NT2/D1 (cell line): ENCODE results near the gene FOXA1.
A peak's percentile ranks its signal among the peaks of the same experiment; 100 is the strongest.

Source experiments
- DNase-seq: peaks from one replicate; pipeline ENCODE4 v3.0.0-alpha.2; 2011; ENCODE audit warnings: low read depth, low spot score
- H3K27me3 ChIP-seq: 2 replicates; pipeline ENCODE4 v1.6.0; 2011; ENCODE audit warnings: mild to moderate bottlenecking; ENCODE audit not compliant: insufficient read length, insufficient read depth
- H3K36me3 ChIP-seq: 2 replicates; pipeline ENCODE4 v1.6.1; 2011; ENCODE audit warnings: mild to moderate bottlenecking, low read length, mixed read lengths; ENCODE audit not compliant: insufficient read depth, insufficient read length
- H3K4me1 ChIP-seq: 2 replicates; pipeline ENCODE4 v1.5.1; 2011; ENCODE audit not compliant: insufficient read depth, insufficient read length
- H3K4me3 ChIP-seq: 2 replicates; pipeline ENCODE4 v1.5.1; 2011; ENCODE audit warnings: low read depth; ENCODE audit not compliant: insufficient read length
- H3K9ac ChIP-seq: 2 replicates; pipeline ENCODE4 v1.6.0; 2011; ENCODE audit warnings: low read depth; ENCODE audit not compliant: insufficient read length
- H3K9me3 ChIP-seq: 2 replicates; pipeline ENCODE4 v1.5.1; 2011; ENCODE audit warnings: mild to moderate bottlenecking, low read length; ENCODE audit not compliant: insufficient read depth
- SUZ12 ChIP-seq: IDR thresholded peaks from 2 replicates; pipeline ENCODE4 v1.6.1; 2011; ENCODE audit not compliant: insufficient read length, insufficient read depth; ENCODE audit errors: extremely low read depth
- YY1 ChIP-seq: IDR thresholded peaks from 2 replicates; pipeline ENCODE4 v1.6.1; 2011; ENCODE audit not compliant: insufficient read length, insufficient read depth
- ZNF274 ChIP-seq: IDR thresholded peaks from 2 replicates; pipeline ENCODE4 v1.6.1; 2011; ENCODE audit warnings: mild to moderate bottlenecking, low read depth, low read length

Gene FOXA1

DNA sequence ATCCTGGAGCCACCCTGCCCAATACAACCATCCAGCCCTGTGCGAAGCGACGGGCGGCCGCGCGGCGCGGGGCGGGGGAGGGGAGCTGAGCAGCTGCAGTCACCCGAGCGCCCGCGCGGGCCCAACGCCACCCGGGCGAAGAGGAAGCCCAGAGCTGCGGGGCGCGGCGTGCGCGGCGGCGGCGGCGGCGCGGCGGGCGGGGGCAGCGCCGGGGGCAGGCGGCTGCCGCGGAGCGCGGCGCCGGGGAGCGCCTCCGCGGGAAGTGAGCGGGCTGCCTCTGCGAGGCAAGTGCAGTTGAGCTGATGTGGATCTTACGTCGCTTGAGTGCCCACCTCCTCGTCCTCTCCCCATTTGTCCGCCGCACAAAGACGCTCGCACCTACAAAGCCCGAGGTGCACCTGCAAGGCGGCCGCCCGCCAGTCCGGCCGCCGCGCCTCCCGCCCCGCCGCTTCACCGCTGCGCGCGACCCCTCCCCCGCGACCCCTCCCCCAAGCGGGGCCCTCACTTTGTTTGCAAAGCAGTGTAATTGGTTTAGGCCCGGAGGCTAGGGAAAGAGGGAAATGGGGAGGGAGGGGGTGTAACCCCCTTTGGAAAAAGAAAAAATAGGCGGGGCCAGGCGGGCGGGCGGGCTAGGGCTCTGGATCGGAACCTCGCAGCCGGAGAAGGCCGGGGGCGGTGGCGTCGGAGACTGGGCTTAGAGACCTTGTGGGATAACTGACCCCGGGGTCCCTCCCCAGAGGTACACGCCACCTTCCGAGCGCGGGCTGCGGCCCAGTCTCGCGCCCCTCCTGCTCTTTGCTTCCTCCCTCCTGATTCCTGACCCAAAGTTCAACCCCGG lies at the start of gene FOXA1, which contains the start of gene TTC6:
Gene FOXA1 (minus strand): TSS at position 279 of the 838 bp plus-strand sequence. CDS start 277 bp downstream, at position 2.
Gene TTC6 (plus strand): TSS at position 659 of the 838 bp plus-strand sequence. CDS start 26,436 bp downstream, outside the sequence.
- H3K4me1 ChIP-seq, result peaks cover 4% of the 10 kb centered on the region
- H3K36me3 ChIP-seq, result no peaks in the 10 kb centered on the region
- DNase-seq, result no peak
- H3K9me3 ChIP-seq, result no peaks in the 10 kb centered on the region; the same call in 1 of the 2 replicates
- no peak within 1 kb of the TSS for H3K9ac ChIP-seq
- TF ChIP-seq ZNF274, result no peak
- TF ChIP-seq SUZ12, result peak; percentile 10
- peaks cover 96% of the 10 kb centered on the region for H3K27me3 ChIP-seq
- H3K4me3 ChIP-seq, result peak within 1 kb of the TSS; percentile 24

GRCh38 chr14:37643701-37644100 lies 48.7 kb upstream of the FOXA1 start:
- Histone ChIP-seq H3K9ac (no peak overlapping the region), H3K36me3 (no peaks in the 10 kb centered on the region), H3K27me3 (no peaks in the 10 kb centered on the region), H3K4me3 (no peak overlapping the region), H3K4me1 (no peaks in the 10 kb centered on the region), H3K9me3 (no peaks in the 10 kb centered on the region)
- TF ChIP-seq SUZ12 (no peak), YY1 (no peak), ZNF274 (no peak)
- DNase-seq, result no peak

DNA sequence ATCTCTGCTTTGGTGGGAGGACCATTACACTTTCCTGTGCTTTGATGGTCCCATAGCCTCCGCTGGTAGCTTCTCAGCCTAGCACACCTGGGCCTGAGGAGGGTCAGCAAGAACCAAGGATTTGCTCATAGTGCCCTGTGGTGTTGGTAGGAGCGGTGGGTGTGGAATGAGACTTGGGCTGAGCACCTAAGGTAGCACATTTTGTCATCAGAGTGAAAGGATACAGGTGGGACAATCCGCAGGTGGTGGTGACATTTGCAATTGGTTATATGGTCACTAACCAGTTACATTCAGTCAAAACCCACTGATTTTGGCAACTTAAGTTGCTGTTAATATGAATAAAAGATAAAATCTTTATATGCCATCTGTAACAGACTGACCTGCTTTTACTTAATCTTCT lies 47.1 kb upstream of the FOXA1 start:
- H3K9me3 ChIP-seq, result no peaks in the 10 kb centered on the region
- H3K4me3 ChIP-seq, result no peak overlapping the region
- H3K9ac ChIP-seq, result no peak overlapping the region
- H3K27me3 ChIP-seq, result no peaks in the 10 kb centered on the region
- no peaks in the 10 kb centered on the region for H3K36me3 ChIP-seq
- H3K4me1 ChIP-seq, result no peaks in the 10 kb centered on the region
- TF ChIP-seq YY1 (no peak), SUZ12 (no peak), ZNF274 (no peak)
- DNase-seq, result no peak

DNA sequence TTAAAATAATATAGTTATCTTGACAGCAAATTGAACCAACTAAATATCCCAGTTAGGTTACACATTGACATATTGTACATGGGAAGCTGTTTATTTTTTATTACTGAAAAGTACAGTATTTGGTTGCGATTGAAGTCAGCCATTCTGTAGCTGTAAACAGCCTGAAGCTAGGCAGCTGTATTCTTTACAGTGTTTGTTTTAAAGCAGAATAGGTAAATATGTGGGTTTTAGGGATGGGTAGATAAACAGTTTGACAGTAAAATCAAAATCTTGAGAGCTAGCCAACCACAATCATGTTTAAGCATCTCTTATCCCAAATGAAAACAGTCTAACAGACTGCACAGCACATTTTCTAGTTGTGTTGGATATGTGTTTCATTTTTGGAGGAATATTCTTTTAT lies 46.1 kb upstream of the FOXA1 start:
- H3K9ac ChIP-seq, result no peak overlapping the region
- no peaks in the 10 kb centered on the region for H3K36me3 ChIP-seq
- H3K27me3 ChIP-seq, result no peaks in the 10 kb centered on the region
- no peaks in the 10 kb centered on the region for H3K4me1 ChIP-seq
- DNase-seq, result no peak
- H3K4me3 ChIP-seq, result no peak overlapping the region
- TF ChIP-seq ZNF274, result no peak
- no peak for TF ChIP-seq SUZ12
- H3K9me3 ChIP-seq, result no peaks in the 10 kb centered on the region

DNA sequence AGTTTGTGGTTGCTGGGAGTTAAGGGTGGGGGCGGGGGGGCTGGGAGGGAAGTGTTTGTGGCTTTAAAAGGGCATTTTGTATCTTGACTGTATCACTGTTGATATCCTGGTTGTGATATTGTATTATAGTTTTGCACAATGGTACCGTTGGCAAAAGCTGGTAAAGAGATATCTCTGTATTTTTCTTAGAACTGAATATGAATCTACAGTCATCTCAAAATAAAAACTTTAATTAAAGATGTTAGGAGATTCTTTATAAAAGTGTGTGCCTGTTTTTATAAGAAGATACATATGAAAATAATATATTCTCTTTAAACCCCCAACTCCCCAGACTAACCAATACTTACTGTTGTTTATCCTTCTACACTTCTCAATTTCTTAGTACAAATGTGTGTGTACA lies 43.5 kb upstream of the FOXA1 start:
- no peak for DNase-seq
- no peaks in the 10 kb centered on the region for H3K27me3 ChIP-seq
- TF ChIP-seq YY1 (no peak), ZNF274 (no peak), SUZ12 (no peak)
- H3K9ac ChIP-seq, result no peak overlapping the region
- H3K36me3 ChIP-seq, result no peaks in the 10 kb centered on the region
- H3K9me3 ChIP-seq, result no peaks in the 10 kb centered on the region
- no peaks in the 10 kb centered on the region for H3K4me1 ChIP-seq
- no peak overlapping the region for H3K4me3 ChIP-seq

DNA sequence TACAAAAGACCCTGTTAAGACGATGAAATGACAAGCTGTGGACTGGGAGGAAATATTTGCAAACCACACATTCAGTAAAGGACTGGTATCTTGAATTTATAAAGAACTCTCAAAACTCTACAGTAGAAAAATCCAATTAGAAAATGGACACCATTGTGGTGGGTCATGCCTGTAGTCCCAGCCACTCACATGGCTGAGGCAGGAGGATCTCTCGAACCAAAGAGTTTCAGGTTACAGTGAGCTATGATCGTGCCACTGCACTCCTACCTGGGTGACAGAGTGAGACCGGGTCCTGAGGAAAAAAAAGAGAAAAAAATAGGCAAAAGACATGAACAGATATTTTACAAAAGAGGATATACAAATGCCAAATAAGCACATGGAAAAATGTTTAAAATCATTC lies 42.3 kb upstream of the FOXA1 start:
- Histone ChIP-seq H3K27me3 (no peaks in the 10 kb centered on the region), H3K9ac (no peak overlapping the region), H3K36me3 (no peaks in the 10 kb centered on the region), H3K4me3 (no peak overlapping the region), H3K9me3 (no peaks in the 10 kb centered on the region), H3K4me1 (no peaks in the 10 kb centered on the region)
- DNase-seq, result no peak
- no peak for TF ChIP-seq ZNF274
- TF ChIP-seq SUZ12, result no peak
- no peak for TF ChIP-seq YY1
